HCT116 (cell line): Measurements from ENCODE around the gene SNORC. TPM values are rescaled to one million over a fixed set of nuclear protein-coding genes. Genes with fewer than 3 reads are reported as not detected.

Experiments used
- ATAC-seq: fragments of 200-7000 bp; cut with Tn5 transposase; 2 replicates; pipeline ENCODE4 v1.9.1; 2020; ENCODE audit warnings: mild to moderate bottlenecking, moderate library complexity
- BruUV-seq: library from RNA; stranded (reverse); fragments of 400-500 nt; replicated peaks from 2 replicates; lab custom pipeline; 2021; lab: Mats Ljungman, UMichigan
- CTCF ChIA-PET: fragments of 300-600 bp; sonication (Branson Sonifier 250); formaldehyde crosslinking; loops from one replicate; lab custom pipeline; 2021; ENCODE audit warnings: antibody characterized with exemption; lab: Charles Lee
- POLR2A ChIA-PET: fragments of 300-600, 350-600 bp; sonication (Branson Sonifier 250); formaldehyde crosslinking; loops from one replicate; lab custom pipeline; 2021; ENCODE audit warnings: antibody characterized with exemption; lab: Charles Lee
- RAD21 ChIA-PET, 2 experiments: fragments of 300-600 bp; sonication (Branson Sonifier 250); formaldehyde crosslinking; loops; one replicate each; lab custom pipeline; 2023; ENCODE audit warnings: low total read pairs in 2 of 2; ENCODE audit not compliant: uncharacterized antibody in 2 of 2, unreplicated experiment in 2 of 2, low non-redundant PET in 1 of 2; lab: Charles Lee
- DNase-seq: peaks from one replicate; pipeline ENCODE4 v3.0.0-alpha.2; 2010; ENCODE audit warnings: low read depth, low spot score
- H2AFZ ChIP-seq: fragments of 200-600 bp; shearing (Covaris generic), sonication (generic); 2 replicates; pipeline ENCODE4 v1.6.1; 2017; ENCODE audit warnings: low read depth, mixed run types, mixed read lengths, antibody characterized with exemption, low read length; ENCODE audit not compliant: poor library complexity, severe bottlenecking
- H3K27ac ChIP-seq: 2 replicates; pipeline ENCODE4 v1.5.1; 2012; ENCODE audit warnings: low read depth, low read length
- H3K27me3 ChIP-seq: fragments of 200-600 bp; sonication (generic); 2 replicates; pipeline ENCODE4 v1.6.1; 2016; ENCODE audit warnings: mixed run types, low read length, mixed read lengths; ENCODE audit not compliant: insufficient read depth
- H3K36me3 ChIP-seq, 2 experiments: fragments of 200-500 bp in 1 of 2; fragments of 200-600 bp in 1 of 2; sonication (Bioruptor generic) in 1 of 2; sonication (generic) in 1 of 2; 2 replicates each; pipeline versions ENCODE4 v1.5.1 to v1.6.1; 2014 to 2016; ENCODE audit warnings: low read length in 2 of 2, inconsistent platforms in 1 of 2, mixed read lengths in 1 of 2, mixed run types in 1 of 2; ENCODE audit not compliant: insufficient read depth in 2 of 2, control insufficient read depth in 1 of 2
- H3K4me1 ChIP-seq, 2 experiments: fragments of 200-600 bp in 1 of 2; sonication (generic) in 1 of 2; 2 replicates each; pipeline versions ENCODE4 v1.5.1 to v1.6.1; 2012 to 2017; ENCODE audit warnings: low read length in 2 of 2, inconsistent platforms in 1 of 2, mild to moderate bottlenecking in 1 of 2, mixed read lengths in 1 of 2, mixed run types in 1 of 2, moderate library complexity in 1 of 2; ENCODE audit not compliant: insufficient read depth in 2 of 2, control insufficient read depth in 1 of 2
- H3K4me2 ChIP-seq: fragments of 200-600 bp; sonication (generic); 2 replicates; pipeline ENCODE4 v1.6.1; 2017; ENCODE audit warnings: mixed run types, low read length, mixed read lengths
- H3K4me3 ChIP-seq, 2 experiments: fragments of 200-600 bp in 1 of 2; sonication (generic) in 1 of 2; replicated peaks in 1 of 2; 2 replicates each; pipeline ENCODE4 v1.5.1; 2011 to 2016; ENCODE audit warnings: low read length in 2 of 2, control low read depth in 1 of 2, low read depth in 1 of 2, mild to moderate bottlenecking in 1 of 2, mixed read lengths in 1 of 2, mixed run types in 1 of 2
- H3K79me2 ChIP-seq: fragments of 200-600 bp; sonication (generic); 2 replicates; pipeline ENCODE4 v1.6.1; 2017; ENCODE audit warnings: mild to moderate bottlenecking, mixed run types, low read length, moderate library complexity, mixed read lengths; ENCODE audit not compliant: insufficient read depth
- H3K9ac ChIP-seq: fragments of 200-600 bp; sonication (generic); 2 replicates; pipeline ENCODE4 v1.6.1; 2016; ENCODE audit warnings: low read length, mixed read lengths
- H3K9me2 ChIP-seq: fragments of 200-600 bp; sonication (generic), shearing (Covaris generic); 2 replicates; pipeline ENCODE4 v1.6.1; 2017; ENCODE audit warnings: mixed run types, mild to moderate bottlenecking, moderate library complexity; ENCODE audit not compliant: insufficient read depth
- H3K9me3 ChIP-seq, 2 experiments: fragments of 200-500 bp in 1 of 2; fragments of 200-600 bp in 1 of 2; sonication (Bioruptor generic) in 1 of 2; sonication (generic) in 1 of 2; 2 replicates each; pipeline ENCODE4 v1.6.1; 2014 to 2017; ENCODE audit warnings: low read length in 2 of 2, mixed read lengths in 2 of 2, inconsistent platforms in 1 of 2, low read depth in 1 of 2, mild to moderate bottlenecking in 1 of 2, mixed run types in 1 of 2, moderate library complexity in 1 of 2; ENCODE audit not compliant: control insufficient read depth in 1 of 2, insufficient read depth in 1 of 2
- H4K20me1 ChIP-seq: fragments of 200-600 bp; sonication (generic), shearing (Covaris generic); 2 replicates; pipeline ENCODE4 v1.6.1; 2017; ENCODE audit warnings: mixed run types, mild to moderate bottlenecking, moderate library complexity; ENCODE audit not compliant: insufficient read depth
- CEBPB ChIP-seq: IDR thresholded peaks from 2 replicates; pipeline ENCODE4 v1.6.1; 2012; ENCODE audit warnings: low read depth
- ELF1 ChIP-seq: IDR thresholded peaks from 2 replicates; pipeline ENCODE4 v1.6.1; 2012; ENCODE audit warnings: low read depth, borderline replicate concordance
- EZH2phosphoT487 ChIP-seq: fragments of 200-600 bp; IDR thresholded peaks from 2 replicates; pipeline ENCODE4 v1.6.1; 2018; ENCODE audit warnings: antibody characterized with exemption, borderline replicate concordance
- JUND ChIP-seq: IDR thresholded peaks from 2 replicates; pipeline ENCODE4 v1.6.1; 2012
- POLR2AphosphoS5 ChIP-seq: IDR thresholded peaks from 2 replicates; pipeline ENCODE4 v1.6.1; 2011; ENCODE audit warnings: mild to moderate bottlenecking, low read depth, low read length, moderate library complexity
- RAD21 ChIP-seq: IDR thresholded peaks from 2 replicates; pipeline ENCODE4 v1.6.1; 2012; ENCODE audit warnings: low read depth, mild to moderate bottlenecking
- SP1 ChIP-seq: IDR thresholded peaks from 2 replicates; pipeline ENCODE4 v1.6.1; 2012; ENCODE audit warnings: low read depth
- TCF7L2 ChIP-seq: IDR thresholded peaks from 2 replicates; pipeline ENCODE4 v1.7.0; 2011; ENCODE audit warnings: borderline replicate concordance, inconsistent platforms; ENCODE audit not compliant: insufficient read depth, insufficient read length; ENCODE audit errors: extremely low read depth
- ZBTB33 ChIP-seq: IDR thresholded peaks from 2 replicates; pipeline ENCODE4 v1.6.1; 2011; ENCODE audit warnings: mild to moderate bottlenecking, low read length, moderate library complexity; ENCODE audit not compliant: insufficient replicate concordance; ENCODE audit errors: extremely low read depth
- ZNF274 ChIP-seq: fragments of 200-500 bp; sonication (Bioruptor generic); IDR thresholded peaks from 2 replicates; pipeline ENCODE4 v1.6.1; 2014; ENCODE audit warnings: mild to moderate bottlenecking, low read depth, low read length, inconsistent platforms
- intact Hi-C: fragments of 100-400 bp; cut with micrococcal nuclease; formaldehyde crosslinking; loops from 2 replicates; pipeline ENCODE4 v1.10.0; 2022
- total RNA-seq: library from RNA; stranded (reverse); gene quantifications from one replicate; pipeline ENCODE4 v1.2.1, GENCODE V29; 2021; ENCODE audit not compliant: unreplicated experiment
- TF ChIP-seq, protein P1 (sequence below): IDR thresholded peaks from 2 replicates; pipeline ENCODE4 v1.6.1; 2012

Gene SNORC
- total RNA-seq, 1 experiment from 2014 or later: 14.0 TPM

GRCh38 chr2:232863996-232864395 is 6.1 kb upstream of the SNORC start:
- H3K4me1 ChIP-seq: peaks cover 0 to 5% of the 10 kb centered on the region in 2 experiments; a peak in 1 of 4 replicates
- no TSS peak for BruUV-seq
- no peak for ATAC-seq

DNA sequence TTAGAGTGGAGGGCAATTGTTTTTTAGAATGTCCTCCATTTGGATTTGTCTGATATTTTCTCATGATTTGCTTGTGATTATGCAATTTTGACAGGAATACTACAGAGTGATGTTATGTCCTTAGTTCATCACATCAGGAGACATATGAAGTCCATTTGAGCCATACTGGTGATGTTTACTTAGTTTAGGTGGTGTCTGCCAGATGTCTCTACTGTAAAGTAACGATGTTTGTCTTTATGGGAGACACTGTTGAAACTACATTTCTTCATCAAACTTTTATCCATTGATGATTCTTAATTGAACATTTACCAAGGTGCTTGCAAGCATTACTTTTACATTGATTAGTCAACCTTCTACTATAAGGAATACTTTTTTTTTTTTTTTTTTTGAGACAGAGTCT is 4.9 kb upstream of the SNORC start:
- intact Hi-C loops: no loop called here
- ChIA-PET RAD21 (no interaction called here), POLR2A (no interaction called here), CTCF (no interaction called here)
- Histone ChIP-seq H3K4me2 (no peak overlapping the region), H3K36me3 (peaks cover 2 to 8% of the 10 kb centered on the region in 2 experiments; a peak in 1 of 4 replicates), H3K27me3 (no peaks in the 10 kb centered on the region), H3K4me1 (peaks cover 0 to 5% of the 10 kb centered on the region in 2 experiments; a peak in 1 of 4 replicates), H3K79me2 (no peaks in the 10 kb centered on the region), H3K9me2 (no peaks in the 10 kb centered on the region), H2AFZ (no peak overlapping the region), H3K9me3 (no peaks in the 10 kb centered on the region), H3K4me3 (no peak overlapping the region), H4K20me1 (no peaks in the 10 kb centered on the region; the same call in 1 of the 2 replicates), H3K9ac (no peak overlapping the region), H3K27ac (no peak overlapping the region)
- ATAC-seq (no peak), DNase-seq (no peak)
- no peak for TF ChIP-seq JUND
- no peak for TF ChIP-seq EZH2phosphoT487
- TF ChIP-seq SP1: no peak
- no peak for TF ChIP-seq ELF1
- TF ChIP-seq TCF7L2: no peak
- TF ChIP-seq CEBPB: no peak
- TF ChIP-seq, protein P1, sequence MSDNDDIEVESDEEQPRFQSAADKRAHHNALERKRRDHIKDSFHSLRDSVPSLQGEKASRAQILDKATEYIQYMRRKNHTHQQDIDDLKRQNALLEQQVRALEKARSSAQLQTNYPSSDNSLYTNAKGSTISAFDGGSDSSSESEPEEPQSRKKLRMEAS: no peak
- no peak for TF ChIP-seq ZBTB33
- TF ChIP-seq POLR2AphosphoS5: no peak
- no peak for TF ChIP-seq RAD21
- BruUV-seq: no TSS peak

More at GRCh38 chr2:232863996-232864395, 6.1 kb upstream of the SNORC start:
- H3K4me2 ChIP-seq: no peak overlapping the region
- H4K20me1 ChIP-seq: no peaks in the 10 kb centered on the region; the same call in 1 of the 2 replicates
- no peaks in the 10 kb centered on the region for H3K79me2 ChIP-seq
- no peak overlapping the region for H3K9ac ChIP-seq
- DNase-seq: no peak
- TF ChIP-seq ZNF274: no peak
- H3K27me3 ChIP-seq: no peaks in the 10 kb centered on the region
- no peak overlapping the region for H2AFZ ChIP-seq
- POLR2A ChIA-PET: no interaction called here
- no peak overlapping the region for H3K4me3 ChIP-seq
- H3K27ac ChIP-seq: no peak overlapping the region
- RAD21 ChIA-PET: no interaction called here
- CTCF ChIA-PET: no interaction called here
- H3K36me3 ChIP-seq: peaks cover 0 to 10% of the 10 kb centered on the region in 2 experiments; a peak in 1 of 4 replicates
- intact Hi-C loops: no loop called here
- no peaks in the 10 kb centered on the region for H3K9me2 ChIP-seq
- no peaks in the 10 kb centered on the region for H3K9me3 ChIP-seq
